Measurements from ENCODE around the gene JAK2.

JAK2 gene

DNA sequence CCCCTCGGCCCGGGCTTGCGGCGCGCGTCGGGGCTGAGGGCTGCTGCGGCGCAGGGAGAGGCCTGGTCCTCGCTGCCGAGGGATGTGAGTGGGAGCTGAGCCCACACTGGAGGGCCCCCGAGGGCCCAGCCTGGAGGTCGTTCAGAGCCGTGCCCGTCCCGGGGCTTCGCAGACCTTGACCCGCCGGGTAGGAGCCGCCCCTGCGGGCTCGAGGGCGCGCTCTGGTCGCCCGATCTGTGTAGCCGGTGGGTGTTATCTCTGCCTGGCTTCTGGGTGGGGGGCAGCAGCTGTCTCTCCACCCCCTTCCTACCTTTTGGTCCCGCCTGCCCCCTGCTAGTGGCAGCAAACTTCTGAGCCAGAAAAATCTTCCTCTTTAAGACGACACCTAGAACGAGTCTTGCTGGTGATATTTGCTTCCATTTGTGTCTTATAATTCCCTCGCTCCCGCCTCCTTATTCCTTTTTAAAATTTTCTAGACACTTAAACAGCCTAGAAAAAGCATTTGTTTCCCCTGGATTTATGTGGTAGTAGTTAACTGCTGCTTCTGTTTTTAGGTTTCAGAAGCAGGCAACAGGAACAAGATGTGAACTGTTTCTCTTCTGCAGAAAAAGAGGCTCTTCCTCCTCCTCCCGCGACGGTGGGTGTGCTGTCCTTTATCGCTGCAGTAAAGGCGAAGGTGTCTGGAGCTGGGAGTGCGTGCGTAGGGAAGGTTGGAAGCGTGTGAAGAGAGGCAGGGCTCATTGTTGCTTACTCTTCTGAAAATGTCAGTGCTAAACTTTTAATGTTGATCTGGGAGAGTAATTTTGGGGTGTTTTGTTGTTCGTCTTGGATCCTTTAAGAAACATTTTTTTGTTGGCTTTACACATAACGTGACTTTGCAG is 554 bp downstream of the JAK2 start:
- no peak for TF ChIP-seq CTCF (IDR thresholded peaks at IDR 0.05; ENCODE audit: control extremely low read depth, extremely low read depth, low read depth, missing control alignments)
- ChIA-PET POLR2A (no interaction called here), CTCF (interaction anchor here (0.6 to 6.6 kb wide), 12 partner anchors 10 to 615 kb away, joined by 3 to 71 read pairs (median 4); no protein-coding TSS in a partner anchor)
- DNase-seq (ENCODE audit: extremely low spot score), result peak; percentile 25

DNA sequence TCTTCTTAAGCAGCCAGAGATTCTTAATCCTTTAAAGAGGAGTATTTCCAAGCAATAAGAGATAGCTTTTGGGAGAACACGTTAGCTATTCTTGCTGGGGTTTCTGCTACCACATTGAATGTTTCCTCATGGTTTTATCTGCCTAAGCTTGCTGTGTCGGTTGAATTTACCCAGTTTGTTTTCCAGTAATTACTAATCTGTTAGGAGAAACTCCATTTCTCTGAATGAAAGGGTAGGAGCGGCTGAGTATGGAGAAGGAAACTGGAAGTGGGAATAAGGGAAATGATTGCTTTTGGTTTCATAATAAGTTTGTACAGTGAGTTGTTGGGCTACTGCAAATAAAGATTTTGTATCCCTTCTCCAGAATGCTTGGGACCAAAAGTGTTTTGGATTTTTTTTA is 1.2 kb downstream of the JAK2 start:
- ChIA-PET POLR2A (no interaction called here), CTCF (interaction anchor here (0.8 to 6.6 kb wide), 5 partner anchors 10 to 604 kb away, joined by 3 to 71 read pairs (median 6); no protein-coding TSS in a partner anchor)
- TF ChIP-seq CTCF (IDR thresholded peaks at IDR 0.05; ENCODE audit: control extremely low read depth, extremely low read depth, low read depth, missing control alignments), result no peak
- no peak for DNase-seq (ENCODE audit: extremely low spot score)

- CTCF ChIA-PET, result interaction anchor here (0.8 to 6.6 kb wide), 13 partner anchors 12 to 613 kb away, joined by 3 to 71 read pairs (median 8); partner anchors contain the start of gene RCL1
- TF ChIP-seq CTCF (IDR thresholded peaks at IDR 0.05; ENCODE audit: control extremely low read depth, extremely low read depth, low read depth, missing control alignments), result no peak
- no peak for DNase-seq (ENCODE audit: extremely low spot score)
- POLR2A ChIA-PET, result interaction anchor here (0.7 kb wide), 1 partner anchor 61 kb away, joined by 3 read pairs; no protein-coding TSS in a partner anchor
Measured at GRCh38 chr9:4986783-4987182, 1.7 kb downstream of the JAK2 start.

DNA sequence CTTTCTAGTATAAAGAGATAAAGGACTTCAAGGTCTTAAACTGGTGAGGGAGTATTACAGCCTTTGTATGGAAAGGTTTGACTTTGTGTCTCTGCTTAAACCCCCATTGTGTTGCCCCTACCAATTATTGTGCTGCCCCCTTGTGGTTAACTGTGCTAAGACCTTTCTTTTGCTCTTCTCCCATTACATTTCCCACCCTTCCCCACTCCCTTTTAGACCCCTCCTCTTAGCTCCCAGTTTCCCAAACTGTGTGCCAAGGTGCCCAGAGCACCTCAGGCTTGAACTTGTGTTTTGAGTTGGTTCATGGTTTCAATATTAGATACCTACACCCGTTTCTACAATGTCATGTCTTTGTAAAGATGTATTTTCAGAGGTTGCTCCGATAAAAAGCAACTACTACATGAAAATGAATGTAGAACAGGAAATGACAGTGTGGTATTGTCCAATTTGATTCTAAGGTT is 2.9 kb downstream of the JAK2 start:
- peak; percentile 37 for DNase-seq (ENCODE audit: extremely low spot score)
- TF ChIP-seq CTCF (IDR thresholded peaks at IDR 0.05; ENCODE audit: control extremely low read depth, extremely low read depth, low read depth, missing control alignments), result peak; percentile 65
- ChIA-PET CTCF (interaction anchor here (0.6 to 6.6 kb wide), 42 partner anchors 8 to 612 kb away, joined by 3 to 71 read pairs (median 4); partner anchors contain the start of gene RCL1), POLR2A (no interaction called here)

DNA sequence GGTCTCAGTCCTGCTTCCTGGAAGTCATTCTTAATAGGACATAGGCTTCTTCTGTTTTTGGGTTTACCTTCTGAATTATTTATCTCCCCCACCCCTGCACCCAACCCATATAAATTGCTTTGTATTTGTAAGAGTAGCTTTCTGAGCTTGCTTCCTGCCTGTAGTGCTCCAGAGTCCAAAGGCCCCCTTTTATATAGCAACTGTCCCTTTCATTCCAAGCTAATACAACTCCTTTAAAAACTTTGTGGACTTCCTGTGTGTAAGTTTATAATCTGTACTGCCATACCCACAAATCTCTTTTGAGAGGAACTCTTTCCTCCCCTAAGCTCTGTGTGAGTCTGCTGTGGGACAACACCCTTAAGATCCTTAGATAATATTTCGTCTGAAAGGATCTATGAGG is 7.8 kb downstream of the JAK2 start:
- POLR2A ChIA-PET, result no interaction called here
- no peak for TF ChIP-seq CTCF (IDR thresholded peaks at IDR 0.05; ENCODE audit: control extremely low read depth, extremely low read depth, low read depth, missing control alignments)
- CTCF ChIA-PET, result interaction anchor here (1.1 to 3.2 kb wide), 2 partner anchors 10 to 230 kb away, joined by 5 to 12 read pairs; no protein-coding TSS in a partner anchor

DNA sequence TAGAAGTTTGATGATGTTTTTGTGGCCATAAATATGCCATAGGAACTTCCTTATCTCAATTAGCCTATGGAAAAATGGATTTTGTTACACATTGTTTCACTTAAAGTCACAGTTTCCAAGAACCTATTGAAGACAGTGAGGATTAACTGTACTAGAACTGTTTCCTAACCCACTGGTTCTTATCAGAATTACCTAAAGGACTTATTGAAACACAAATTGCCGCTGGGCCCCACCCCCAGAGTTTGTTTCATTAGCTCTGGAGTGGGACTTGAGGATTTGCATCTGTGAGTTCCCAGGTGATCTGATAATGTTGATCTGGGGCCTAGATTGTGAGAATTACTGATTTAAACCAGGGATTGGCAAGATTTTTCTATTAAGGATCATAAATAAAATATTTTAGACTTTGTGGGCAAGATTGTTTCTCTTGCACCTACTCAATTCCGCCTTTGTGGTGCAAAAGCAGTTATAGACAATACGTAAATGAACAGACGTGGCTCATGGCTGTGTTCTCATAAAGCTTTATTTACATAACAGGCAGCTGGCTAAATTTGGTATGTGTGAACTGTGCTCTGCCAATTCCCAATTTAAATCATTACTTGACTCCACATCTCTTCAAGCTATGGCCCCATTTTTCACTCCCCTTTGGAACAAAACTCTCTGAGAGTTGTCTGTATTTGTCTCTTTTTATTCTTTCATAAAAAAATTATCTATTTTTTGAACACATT is 9.3 kb downstream of the JAK2 start:
- CTCF ChIA-PET, result interaction anchor here (3.2 kb wide), 1 partner anchor 12 kb away, joined by 12 read pairs; no protein-coding TSS in a partner anchor
- TF ChIP-seq CTCF (IDR thresholded peaks at IDR 0.05; ENCODE audit: control extremely low read depth, extremely low read depth, low read depth, missing control alignments), result no peak
- DNase-seq (ENCODE audit: extremely low spot score), result no peak
- POLR2A ChIA-PET, result interaction anchor here (0.6 kb wide), 1 partner anchor 200 kb away, joined by 3 read pairs; no protein-coding TSS in a partner anchor

More for the DNA sequence above, 7.8 kb downstream of the JAK2 start:
- no peak for DNase-seq (ENCODE audit: extremely low spot score)

Measured in GM10248 (cell line).